Calu3 (cell line): Measurements from ENCODE around the gene TXNRD1. TPM values are rescaled to one million over a fixed set of nuclear protein-coding genes. Genes with fewer than 3 reads are reported as not detected.
"Not testable (repeated sequence)": the region's sequence is repeated elsewhere in the genome, so short reads cannot be mapped to it uniquely, and the experiment has no call there.

Experiments
- BruUV-seq: library from RNA; stranded (reverse); fragments of 400-500 nt; replicated peaks from 2 replicates; lab custom pipeline; 2021; lab: Mats Ljungman, UMichigan
- CTCF ChIA-PET: fragments of 300-600 bp; sonication (Branson Sonifier 250); formaldehyde crosslinking; loops from one replicate; lab custom pipeline; 2022; ENCODE audit warnings: antibody characterized with exemption; lab: Charles Lee
- DNase-seq: peaks from one replicate; pipeline ENCODE4 v3.0.0; 2022
- H3K27ac Mint-ChIP-seq: one replicate; pipeline ENCODE4 v1.8.0; 2022; ENCODE audit warnings: mixed read lengths; ENCODE audit not compliant: unreplicated experiment
- H3K27me3 Mint-ChIP-seq: one replicate; pipeline ENCODE4 v1.8.0; 2022; ENCODE audit warnings: mixed read lengths; ENCODE audit not compliant: unreplicated experiment
- H3K36me3 Mint-ChIP-seq: one replicate; pipeline ENCODE4 v1.8.0; 2022; ENCODE audit warnings: mild to moderate bottlenecking, moderate library complexity, mixed read lengths; ENCODE audit not compliant: insufficient read depth, unreplicated experiment
- H3K4me1 Mint-ChIP-seq: one replicate; pipeline ENCODE4 v1.8.0; 2022; ENCODE audit warnings: mild to moderate bottlenecking, low read depth, mixed read lengths; ENCODE audit not compliant: unreplicated experiment
- H3K4me3 Mint-ChIP-seq: one replicate; pipeline ENCODE4 v1.8.0; 2022; ENCODE audit warnings: mild to moderate bottlenecking, low read depth, moderate library complexity, mixed read lengths; ENCODE audit not compliant: unreplicated experiment
- H3K9me3 Mint-ChIP-seq: one replicate; pipeline ENCODE4 v1.8.0; 2022; ENCODE audit warnings: low read depth, mixed read lengths; ENCODE audit not compliant: unreplicated experiment
- intact Hi-C: fragments of 100-400 bp; cut with micrococcal nuclease; formaldehyde crosslinking; loops from one replicate; pipeline ENCODE4 v1.10.0; 2022; ENCODE audit not compliant: unreplicated experiment
- total RNA-seq: library from RNA; stranded (reverse); gene quantifications from 2 replicates; pipeline ENCODE4 v1.2.3, GENCODE V29; 2022
- TF ChIP-seq, protein P1 (sequence below): fragments of 200-600 bp; IDR thresholded peaks from one replicate; pipeline ENCODE4 v1.8.0; 2022; ENCODE audit warnings: antibody characterized with exemption; ENCODE audit not compliant: unreplicated experiment

TXNRD1 gene
- total RNA-seq, 1 experiment from 2014 or later, result 262 TPM

DNA sequence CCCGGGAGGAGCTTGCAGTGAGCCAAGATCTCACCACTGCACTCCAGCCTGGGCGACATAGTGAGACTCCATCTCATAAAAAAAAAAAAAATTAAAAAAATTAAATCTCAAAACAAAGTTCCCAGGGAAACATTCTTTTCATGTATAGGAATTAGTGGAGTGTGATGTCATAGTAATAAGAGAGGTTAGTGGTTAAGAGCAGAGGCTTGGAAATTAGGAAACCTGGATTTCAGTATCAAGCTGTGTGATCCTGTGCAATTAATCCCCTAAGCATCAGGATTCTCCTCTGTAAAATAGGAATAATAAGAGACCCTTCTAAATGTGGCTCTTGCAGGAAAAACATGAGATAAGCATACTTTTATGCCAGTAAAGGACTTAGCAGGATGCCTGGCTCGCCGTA, 3.1 kb upstream of the TXNRD1 start:
- no peak for DNase-seq
- TF ChIP-seq, protein P1, sequence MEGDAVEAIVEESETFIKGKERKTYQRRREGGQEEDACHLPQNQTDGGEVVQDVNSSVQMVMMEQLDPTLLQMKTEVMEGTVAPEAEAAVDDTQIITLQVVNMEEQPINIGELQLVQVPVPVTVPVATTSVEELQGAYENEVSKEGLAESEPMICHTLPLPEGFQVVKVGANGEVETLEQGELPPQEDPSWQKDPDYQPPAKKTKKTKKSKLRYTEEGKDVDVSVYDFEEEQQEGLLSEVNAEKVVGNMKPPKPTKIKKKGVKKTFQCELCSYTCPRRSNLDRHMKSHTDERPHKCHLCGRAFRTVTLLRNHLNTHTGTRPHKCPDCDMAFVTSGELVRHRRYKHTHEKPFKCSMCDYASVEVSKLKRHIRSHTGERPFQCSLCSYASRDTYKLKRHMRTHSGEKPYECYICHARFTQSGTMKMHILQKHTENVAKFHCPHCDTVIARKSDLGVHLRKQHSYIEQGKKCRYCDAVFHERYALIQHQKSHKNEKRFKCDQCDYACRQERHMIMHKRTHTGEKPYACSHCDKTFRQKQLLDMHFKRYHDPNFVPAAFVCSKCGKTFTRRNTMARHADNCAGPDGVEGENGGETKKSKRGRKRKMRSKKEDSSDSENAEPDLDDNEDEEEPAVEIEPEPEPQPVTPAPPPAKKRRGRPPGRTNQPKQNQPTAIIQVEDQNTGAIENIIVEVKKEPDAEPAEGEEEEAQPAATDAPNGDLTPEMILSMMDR, result no peak
- H3K4me3 Mint-ChIP-seq, result no peak overlapping the region
- peaks cover 3% of the 10 kb centered on the region for H3K9me3 Mint-ChIP-seq
- H3K27me3 Mint-ChIP-seq, result no peaks in the 10 kb centered on the region
- intact Hi-C loops, result no loop called here
- H3K27ac Mint-ChIP-seq, result no peak overlapping the region
- BruUV-seq, result no TSS peak
- H3K4me1 Mint-ChIP-seq, result peaks cover 10% of the 10 kb centered on the region
- CTCF ChIA-PET, result no interaction called here
- peaks cover 16% of the 10 kb centered on the region for H3K36me3 Mint-ChIP-seq

DNA sequence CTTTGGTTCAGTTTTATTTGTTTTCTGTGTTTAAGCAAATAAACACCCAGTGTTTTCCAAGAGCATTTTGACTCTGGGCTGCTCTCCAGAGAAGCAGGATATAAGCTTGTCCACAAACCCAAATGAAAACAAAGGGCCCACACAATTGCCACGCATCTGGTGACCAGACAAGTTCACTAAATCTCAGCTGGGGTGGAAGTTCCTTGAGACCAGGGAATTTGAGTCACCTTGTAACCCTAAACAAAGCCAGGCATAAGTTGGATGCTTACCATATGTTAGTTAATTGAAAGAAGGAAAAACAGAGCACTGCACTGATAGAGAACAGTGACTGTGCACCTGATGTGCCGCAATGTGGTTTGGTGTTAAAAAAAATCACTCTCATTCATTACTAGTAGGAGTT, 1.6 kb upstream of the TXNRD1 start:
- BruUV-seq, result no TSS peak
- no peak for DNase-seq
- Mint-ChIP-seq H3K4me3 (no peak overlapping the region), H3K9me3 (peaks cover 3% of the 10 kb centered on the region), H3K36me3 (peaks cover 16% of the 10 kb centered on the region), H3K4me1 (peaks cover 24% of the 10 kb centered on the region), H3K27ac (no peak overlapping the region), H3K27me3 (no peaks in the 10 kb centered on the region)
- CTCF ChIA-PET, result interaction anchor here (0.6 to 0.7 kb wide), 2 partner anchors 66 to 80 kb away, joined by 4 read pairs; no protein-coding TSS in a partner anchor
- intact Hi-C loops, result no loop called here
- TF ChIP-seq, protein P1, result no peak

DNA sequence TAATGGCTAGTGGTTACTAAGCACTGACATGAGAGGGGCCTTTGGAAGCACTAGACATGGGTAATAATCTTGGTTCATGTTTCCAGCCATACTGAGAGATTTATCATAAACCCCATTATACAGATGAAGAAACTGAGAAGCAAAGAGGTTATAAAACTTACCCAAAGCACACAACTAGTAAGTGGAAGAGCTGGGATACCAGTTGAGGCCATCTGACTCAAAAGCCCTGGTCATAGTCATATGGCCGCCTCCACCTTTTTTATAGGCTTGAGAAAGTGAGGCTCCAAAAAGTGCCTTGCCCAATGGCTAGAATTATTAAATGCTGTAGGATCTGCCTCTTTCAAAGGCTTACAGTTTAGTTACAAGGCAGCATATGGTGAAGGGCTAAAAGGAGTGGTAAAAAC, 944 bp downstream of the TXNRD1 start:
- intact Hi-C loops, result no loop called here
- TF ChIP-seq, protein P1, result no peak
- no peak for DNase-seq
- Mint-ChIP-seq H3K4me1 (peaks cover 48% of the 10 kb centered on the region), H3K4me3 (peak overlapping the region; percentile 76), H3K27ac (peak overlapping the region; percentile 52), H3K36me3 (peaks cover 30% of the 10 kb centered on the region), H3K9me3 (no peaks in the 10 kb centered on the region), H3K27me3 (no peaks in the 10 kb centered on the region)
- CTCF ChIA-PET, result no interaction called here
- no TSS peak for BruUV-seq

DNA sequence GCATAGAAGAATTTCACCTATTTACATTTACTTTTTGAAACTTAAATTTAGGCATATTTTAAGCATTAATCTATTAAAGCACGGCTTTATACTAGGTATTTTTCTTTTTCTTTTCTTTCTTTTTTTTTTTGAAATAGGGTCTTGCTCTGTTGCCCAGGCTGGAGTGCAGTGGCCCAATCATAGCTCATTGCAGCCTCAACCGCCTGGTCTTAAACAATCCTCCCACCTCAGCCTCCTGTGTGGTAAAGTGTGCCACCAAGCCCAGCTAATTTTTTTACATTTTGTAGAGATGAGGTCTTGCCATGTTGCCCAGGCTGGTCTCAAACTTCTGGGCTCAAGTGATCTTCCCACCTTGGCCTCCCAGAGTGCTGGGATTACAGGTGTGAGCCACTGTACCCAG, 2.9 kb downstream of the TXNRD1 start:
- intact Hi-C loops, DNase-seq, H3K27me3 Mint-ChIP-seq, H3K9me3 Mint-ChIP-seq, BruUV-seq, H3K4me3 Mint-ChIP-seq: not testable (repeated sequence)
- CTCF ChIA-PET, result interaction anchor here (0.5 to 2.6 kb wide), 3 partner anchors 56 to 77 kb away, joined by 3 to 26 read pairs (median 3); no protein-coding TSS in a partner anchor
- Mint-ChIP-seq H3K36me3 (peaks cover 30% of the 10 kb centered on the region), H3K4me1 (peaks cover 62% of the 10 kb centered on the region), H3K27ac (peak overlapping the region; percentile 98)

DNA sequence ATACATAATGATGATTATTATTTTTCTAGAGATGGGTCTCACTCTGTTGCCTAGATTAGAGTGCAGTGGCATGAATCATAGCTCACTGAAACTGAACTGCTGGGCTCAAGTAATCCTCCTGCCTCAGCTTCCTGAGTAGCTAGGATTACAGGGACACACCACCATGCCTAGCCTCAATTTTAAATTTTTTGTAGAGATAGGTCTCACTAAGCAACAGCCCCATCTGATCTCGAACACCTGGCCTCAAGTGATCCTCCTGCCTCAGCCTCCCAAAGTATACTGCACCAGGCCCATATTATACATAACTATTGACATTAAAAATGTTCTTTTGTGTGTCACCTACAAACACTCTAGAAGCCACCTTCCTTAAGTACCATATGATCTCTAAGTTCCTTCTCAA, 3.4 kb downstream of the TXNRD1 start:
- no peaks in the 10 kb centered on the region for H3K27me3 Mint-ChIP-seq
- no TSS peak for BruUV-seq
- no peak for DNase-seq
- H3K4me1 Mint-ChIP-seq, result peaks cover 66% of the 10 kb centered on the region
- TF ChIP-seq, protein P1, result no peak
- peak overlapping the region; percentile 98 for H3K27ac Mint-ChIP-seq
- H3K9me3 Mint-ChIP-seq, result no peaks in the 10 kb centered on the region
- H3K4me3 Mint-ChIP-seq, result peak overlapping the region; percentile 43
- CTCF ChIA-PET, result interaction anchor here (0.5 to 2.6 kb wide), 3 partner anchors 41 to 90 kb away, joined by 3 to 26 read pairs (median 5); no protein-coding TSS in a partner anchor
- H3K36me3 Mint-ChIP-seq, result peaks cover 30% of the 10 kb centered on the region
- intact Hi-C loops, result loop anchor here (1.0 kb wide), 1 partner anchor 67 kb away; no protein-coding TSS in a partner anchor
